GM19023 (cell line): ENCODE data around the gene GDF15.
"Not testable (repeated sequence)": the region's sequence is repeated elsewhere in the genome, so short reads cannot be mapped to it uniquely, and the experiment has no call there.

ENCODE experiments used
- ATAC-seq: cut with Tn5 transposase; IDR thresholded peaks from one replicate; pipeline ENCODE4 v1.9.1; 2021; ENCODE audit warnings: mild to moderate bottlenecking, moderate library complexity; ENCODE audit not compliant: unreplicated experiment

Gene GDF15

DNA sequence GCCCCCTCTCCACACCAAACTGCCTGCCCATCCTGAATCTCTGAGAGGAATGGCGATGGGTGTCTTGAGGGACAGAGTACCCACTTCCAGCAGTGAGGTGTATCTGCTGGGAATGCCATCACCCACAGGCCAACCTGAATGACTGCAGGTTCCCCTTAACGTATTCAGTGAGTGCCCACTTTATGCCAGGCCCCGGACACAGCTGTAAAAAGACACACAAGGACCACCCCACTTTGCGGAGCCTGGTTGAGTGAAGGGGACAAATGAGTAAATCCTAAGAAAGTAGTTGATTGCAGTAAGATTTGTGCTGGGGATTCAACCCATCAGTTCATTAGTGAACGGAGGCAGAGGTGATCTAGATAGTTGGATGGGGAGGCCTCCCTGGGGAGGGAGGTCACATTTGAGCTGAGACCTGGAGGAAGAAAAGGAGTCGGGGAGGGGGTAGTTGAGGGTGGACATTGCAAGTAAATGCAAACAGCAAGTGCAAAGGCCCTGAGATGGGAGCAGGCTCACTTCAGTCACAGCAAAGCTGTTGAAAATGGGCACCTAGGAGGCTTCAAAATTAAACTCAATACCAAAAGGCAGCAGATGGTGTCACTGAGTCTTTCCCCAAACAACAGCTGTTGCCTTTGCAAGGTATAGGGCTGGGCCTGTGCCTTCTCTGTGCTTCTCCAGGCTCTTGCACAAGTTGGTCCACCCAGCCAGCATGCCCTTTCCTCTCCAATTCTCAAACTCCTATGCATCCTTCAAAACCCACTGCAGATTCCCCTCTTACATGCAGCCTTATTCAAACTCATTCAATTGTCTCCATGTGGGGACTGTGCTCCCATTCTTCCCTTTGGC lies 4.3 kb downstream of the GDF15 start:
- ATAC-seq: no peak

- no peak for ATAC-seq
Measured at GRCh38 chr19:18391509-18392075, 5.6 kb downstream of the GDF15 start.

DNA sequence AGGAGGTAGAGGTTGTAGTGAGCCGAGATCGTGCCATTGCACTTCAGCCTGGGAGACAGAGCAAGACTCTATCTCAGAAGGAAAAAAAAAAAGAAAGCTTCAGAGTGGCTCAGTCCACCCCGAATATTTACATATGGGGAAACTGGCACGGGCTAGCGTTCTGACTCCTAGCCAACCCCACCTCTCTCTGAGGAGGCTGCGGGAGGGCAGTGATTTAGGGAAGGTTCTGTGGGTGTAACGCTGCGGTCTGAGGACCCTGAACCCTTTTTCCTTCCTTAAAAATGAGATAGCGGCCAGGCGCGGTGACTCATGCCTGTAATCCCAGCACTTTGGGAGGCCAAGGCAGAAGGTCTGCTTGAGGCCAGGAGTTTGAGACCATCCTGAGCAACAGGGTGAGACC lies 6.5 kb downstream of the GDF15 start:
- no peak for ATAC-seq

GRCh38 chr19:18392926-18393325 lies 7.0 kb downstream of the GDF15 start:
- no peak for ATAC-seq

DNA sequence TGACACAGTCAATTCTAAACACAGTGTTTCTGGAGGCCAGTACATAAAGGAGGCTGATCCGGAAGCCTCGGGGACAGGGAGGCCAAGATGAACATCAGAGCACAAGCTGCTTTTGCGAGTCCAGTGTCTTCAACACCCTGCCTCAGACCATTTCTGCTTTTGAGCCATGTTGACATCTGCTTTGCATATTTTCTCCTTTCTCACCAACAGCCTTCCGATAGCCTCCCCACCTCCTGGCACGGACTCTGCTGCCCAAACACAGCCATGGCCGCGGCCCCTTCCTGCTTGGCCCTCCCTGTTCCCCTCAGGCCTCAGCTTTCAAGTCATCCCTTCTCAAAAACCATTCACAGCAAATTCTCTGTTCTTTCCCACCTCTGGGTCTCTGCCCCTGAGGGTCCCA lies 7.9 kb downstream of the GDF15 start:
- ATAC-seq: no peak

DNA sequence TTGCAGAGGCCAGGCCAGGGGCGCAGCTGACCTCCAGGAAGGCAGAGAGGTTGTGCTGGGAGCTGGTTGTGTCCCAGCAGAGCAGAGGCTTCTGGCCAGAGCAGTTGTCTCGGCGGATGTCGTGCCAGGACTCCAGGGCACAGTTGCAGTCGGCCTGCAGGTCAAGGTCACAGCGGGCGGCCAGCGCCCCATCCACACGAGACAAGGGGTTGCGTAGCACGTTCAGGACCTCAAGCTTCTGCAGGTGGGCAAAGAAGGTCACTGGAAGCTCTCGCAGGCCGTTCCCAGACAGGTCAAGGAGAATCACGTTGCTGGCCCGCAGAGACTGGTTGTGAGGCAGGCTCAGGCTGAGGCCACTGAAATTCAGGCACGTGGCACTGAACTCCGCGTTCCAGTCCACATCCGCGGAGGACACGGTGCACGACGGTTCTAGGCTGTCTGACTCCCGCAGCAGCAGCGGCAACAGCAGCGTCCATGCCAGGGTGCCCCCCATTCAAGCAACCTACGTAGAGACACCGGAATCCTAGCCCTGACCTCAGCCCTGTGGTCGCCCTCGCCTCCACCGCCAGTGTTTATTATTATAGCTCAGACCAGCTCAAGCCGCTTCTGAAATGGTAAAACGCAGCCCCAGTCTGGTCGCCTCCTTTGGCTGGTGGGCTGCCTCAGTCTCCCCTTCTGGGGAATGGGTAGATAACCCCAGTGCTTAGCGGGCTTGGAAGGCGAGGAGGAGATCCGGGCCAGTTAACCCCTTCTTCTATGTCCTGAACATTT lies 10.7 kb downstream of the GDF15 start:
- ATAC-seq: no peak

GRCh38 chr19:18397242-18398202 lies 11.6 kb downstream of the GDF15 start, which contains the start of gene LRRC25:
Gene LRRC25, minus strand, starts transcription at chr19:18397622. Its CDS starts 659 bp downstream, at chr19:18396963.
- no peak for ATAC-seq

GRCh38 chr19:18399008-18399407 lies 13.1 kb downstream of the GDF15 start:
- no peak for ATAC-seq

- no peak for ATAC-seq
Measured at GRCh38 chr19:18401580-18402112, 15.7 kb downstream of the GDF15 start.

DNA sequence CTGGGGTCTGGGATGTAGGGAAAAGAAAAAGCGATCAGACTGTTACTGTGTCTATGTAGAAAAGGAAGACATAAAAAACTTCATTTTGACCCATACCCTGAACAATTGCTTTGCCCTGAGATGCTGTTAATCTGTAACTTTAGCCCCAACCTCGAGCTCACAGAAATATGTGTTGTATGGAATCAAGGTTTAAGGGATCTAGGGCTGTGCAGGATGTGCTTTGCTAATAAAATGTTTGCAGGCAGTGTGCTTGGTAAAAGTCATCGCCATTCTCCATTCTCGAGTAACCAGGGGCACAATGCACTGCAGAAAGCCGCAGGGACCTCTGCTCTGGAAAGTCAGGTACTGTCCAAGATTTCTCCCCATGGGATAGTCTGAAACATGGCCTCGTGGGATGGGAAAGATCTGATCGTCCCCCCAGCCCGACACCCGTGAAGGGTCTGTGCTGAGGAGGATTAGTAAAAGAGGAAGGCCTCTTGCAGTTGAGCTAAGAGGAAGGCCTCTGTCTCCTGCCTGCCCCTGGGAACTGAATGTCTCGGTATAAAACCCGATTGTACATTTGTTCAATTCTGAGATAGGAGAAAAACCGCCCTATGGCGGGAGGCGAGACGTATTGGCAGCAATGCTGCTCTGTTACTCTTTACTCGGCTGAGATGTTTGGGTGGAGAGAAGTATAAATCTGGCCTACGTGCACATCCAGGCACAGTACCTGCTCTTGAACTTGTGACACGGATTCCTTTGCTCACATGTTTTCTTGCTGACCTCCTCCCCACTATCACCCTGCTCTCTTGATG lies 16.7 kb downstream of the GDF15 start:
- not testable (repeated sequence) for ATAC-seq

- ATAC-seq: not testable (repeated sequence)
Measured at GRCh38 chr19:18405754-18406153, 19.8 kb downstream of the GDF15 start.

DNA sequence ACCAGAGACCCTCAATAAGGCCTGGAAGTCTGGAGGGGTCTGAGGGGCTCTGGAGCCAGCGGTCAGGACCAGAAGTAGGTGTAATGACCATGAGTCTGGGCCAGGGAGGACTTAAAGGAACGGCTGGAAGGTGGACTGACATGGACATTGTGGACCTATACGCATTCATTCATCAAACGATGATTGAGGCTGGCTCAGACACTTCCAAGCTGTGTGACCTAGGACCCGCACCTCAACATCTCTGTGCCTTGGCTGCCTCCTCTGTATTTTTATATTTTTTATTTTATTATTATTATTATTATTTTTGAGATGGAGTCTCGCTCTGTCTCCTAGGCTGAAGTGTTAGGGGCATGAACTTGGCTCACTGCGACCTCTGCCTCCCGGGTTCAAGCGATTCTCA lies 20.8 kb downstream of the GDF15 start:
- no peak for ATAC-seq

DNA sequence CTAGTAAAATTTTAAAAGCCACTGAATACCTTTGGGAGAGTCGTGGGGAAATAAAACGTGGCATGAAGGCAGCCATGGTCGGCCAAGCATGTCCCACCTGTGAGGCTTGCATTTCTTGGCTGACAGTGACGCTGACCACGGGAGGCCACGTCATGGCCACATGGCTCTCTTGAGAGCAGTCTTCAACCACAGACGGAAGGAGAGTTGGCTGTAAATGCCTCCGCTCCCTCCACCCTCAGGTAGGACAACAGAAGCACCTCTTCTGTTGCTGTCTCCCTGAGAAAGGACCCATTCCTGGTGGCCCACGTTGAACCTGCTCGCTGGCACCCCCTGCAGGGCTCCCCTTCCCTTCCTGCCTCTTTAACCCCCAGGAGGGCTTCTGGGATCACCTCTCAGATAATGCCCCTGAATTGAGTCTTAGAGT lies 22.1 kb downstream of the GDF15 start:
- no peak for ATAC-seq

- ATAC-seq: no peak
Measured at GRCh38 chr19:18412610-18413239, 26.8 kb downstream of the GDF15 start.

- no peak for ATAC-seq
Measured at GRCh38 chr19:18414504-18415177, 28.7 kb downstream of the GDF15 start.

DNA sequence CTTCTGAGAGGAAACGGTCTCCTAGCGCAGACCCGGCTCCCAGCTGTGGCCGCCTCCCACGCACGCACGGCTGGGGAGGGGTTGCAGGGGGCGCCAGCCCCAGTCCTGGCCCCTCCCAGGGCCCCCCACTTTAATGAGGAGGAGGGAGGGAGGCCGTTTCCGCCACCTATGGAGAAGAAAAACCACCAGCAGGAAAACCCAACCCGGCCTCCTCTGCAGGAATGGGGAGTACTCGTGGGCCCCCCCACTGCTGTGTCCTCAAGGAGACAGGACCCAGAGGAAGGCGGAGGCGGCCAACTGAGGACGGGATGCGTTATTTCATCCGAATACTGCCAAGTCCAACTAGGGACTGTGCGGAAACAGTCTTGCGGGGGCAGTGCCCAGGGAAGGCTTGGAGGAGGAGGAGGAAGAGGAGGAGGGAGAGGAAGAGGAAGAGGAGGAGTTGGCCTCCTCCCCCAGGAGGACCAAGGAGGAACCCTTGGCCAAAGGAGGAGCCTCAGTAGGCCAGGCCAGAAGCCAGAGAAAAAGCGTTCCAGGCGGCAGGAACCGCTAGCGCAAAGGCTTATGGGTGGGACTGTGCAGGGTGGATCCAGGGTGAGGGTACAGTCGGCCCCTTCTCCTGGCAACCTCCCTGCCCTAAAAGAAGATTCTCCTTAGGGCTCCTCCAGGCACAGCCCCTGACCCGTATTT lies 29.4 kb downstream of the GDF15 start:
- no peak for ATAC-seq

DNA sequence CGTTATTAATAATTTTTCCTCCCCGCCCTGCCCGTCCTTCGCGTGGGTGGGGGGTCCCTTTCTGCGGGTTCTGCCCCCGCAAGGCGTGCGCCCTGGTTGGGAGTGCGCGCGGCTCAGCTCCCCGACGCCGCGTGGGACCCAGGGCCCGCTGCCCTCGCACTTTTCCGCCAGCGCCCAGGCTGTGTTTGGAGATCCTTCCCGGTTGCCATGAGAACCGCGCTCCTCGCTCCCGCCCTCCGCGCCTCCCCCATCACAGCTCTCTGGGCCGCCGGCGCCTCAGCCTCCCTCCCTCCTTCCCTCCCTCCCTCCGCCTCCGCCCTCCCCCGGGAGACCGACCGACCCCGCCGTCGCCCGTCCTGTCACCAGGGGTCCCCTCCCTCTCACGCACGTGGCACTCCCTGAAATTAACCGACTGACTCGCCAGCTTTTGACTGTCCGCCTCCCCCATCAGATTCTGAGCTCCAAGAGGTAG lies 30.9 kb downstream of the GDF15 start:
- ATAC-seq: no peak
